HepG2 (cell line): ENCODE results near the gene ATP4B.

ENCODE experiments used
- CREM ChIP-seq, 2 experiments: sonication (generic) in 1 of 2; formaldehyde crosslinking in 1 of 2; IDR thresholded peaks; 2 replicates each; pipeline versions ENCODE4 v1.4.0 to v1.6.1; 2016 to 2020; ENCODE audit warnings: antibody characterized with exemption in 1 of 2, mild to moderate bottlenecking in 1 of 2, missing genetic modification reagents in 1 of 2
- EP300 ChIP-seq, 3 experiments: sonication (generic) in 1 of 3; formaldehyde crosslinking in 1 of 3; IDR thresholded peaks; 2 replicates each; pipeline versions ENCODE4 v1.5.1 to v1.6.1; 2011 to 2020; ENCODE audit warnings: low read depth in 2 of 3, low read length in 2 of 3, borderline replicate concordance in 1 of 3, improper control_type of control experiment in 1 of 3, mild to moderate bottlenecking in 1 of 3, missing genetic modification reagents in 1 of 3, moderate library complexity in 1 of 3
- ESRRA ChIP-seq: sonication (generic); formaldehyde crosslinking; IDR thresholded peaks from 2 replicates; pipeline ENCODE4 v1.5.1; 2020; ENCODE audit warnings: mild to moderate bottlenecking, low read depth, missing genetic modification reagents
- JUNB ChIP-seq: sonication (generic); formaldehyde crosslinking; IDR thresholded peaks from 2 replicates; pipeline ENCODE4 v1.8.0; 2022; ENCODE audit warnings: missing genetic modification reagents, mild to moderate bottlenecking, borderline replicate concordance
- REST ChIP-seq, 2 experiments: IDR thresholded peaks; 2 replicates each; pipeline ENCODE4 v1.6.1; 2011 to 2012; ENCODE audit warnings: low read length in 2 of 2, borderline replicate concordance in 1 of 2, low read depth in 1 of 2, mild to moderate bottlenecking in 1 of 2, moderate library complexity in 1 of 2
- ZNF292 ChIP-seq: sonication (generic); formaldehyde crosslinking; IDR thresholded peaks from 2 replicates; pipeline ENCODE4 v1.8.1; 2022; ENCODE audit warnings: mild to moderate bottlenecking, low read depth, missing genetic modification reagents, borderline replicate concordance
- ZNF431 ChIP-seq: sonication (generic); formaldehyde crosslinking; IDR thresholded peaks from 2 replicates; pipeline ENCODE4 v1.9.0; 2022; ENCODE audit warnings: missing genetic modification reagents, low read depth, mild to moderate bottlenecking, borderline replicate concordance
- ZSCAN20 ChIP-seq: sonication (generic); formaldehyde crosslinking; IDR thresholded peaks from 2 replicates; pipeline ENCODE4 v1.4.0; 2020; ENCODE audit warnings: missing genetic modification reagents, mild to moderate bottlenecking, borderline replicate concordance

- no peak for TF ChIP-seq ZSCAN20 (CRISPR knock-in tag)
- TF ChIP-seq JUNB = no peak
- TF ChIP-seq EP300 (IDR thresholded peaks at IDR 0.05; ENCODE audit: low read depth in 2 of 2, low read length in 2 of 2) = no peak
- TF ChIP-seq EP300 (CRISPR knock-in tag; IDR thresholded peaks at IDR 0.05; ENCODE audit: borderline replicate concordance) = no peak
- no peak for TF ChIP-seq ZNF431
- no peak for TF ChIP-seq CREM (IDR thresholded peaks at IDR 0.05)
- no peak for TF ChIP-seq CREM (CRISPR knock-in tag; IDR thresholded peaks at IDR 0.05)
- TF ChIP-seq ZNF292 (CRISPR knock-in tag) = no peak
- no peak for TF ChIP-seq REST (IDR thresholded peaks at IDR 0.05; ENCODE audit: borderline replicate concordance in 1 of 2, low read depth in 1 of 2, low read length in 2 of 2)
- TF ChIP-seq ESRRA (CRISPR knock-in tag) = no peak
Observed at GRCh38 chr13:113628291-113629270, 29.4 kb downstream of the ATP4B start.
